ELF-1 (cell line): ENCODE measurements around the gene OR1L8.
A peak's percentile ranks its signal among the peaks of the same experiment; 100 is the strongest.
"Not testable (repeated sequence)": the region's sequence is repeated elsewhere in the genome, so short reads cannot be mapped to it uniquely, and the experiment has no call there.

Source experiments
- DNase-seq: peaks from one replicate; pipeline ENCODE4 v3.0.0-alpha.2; 2016; ENCODE audit warnings: low read depth, low spot score

Gene OR1L8

GRCh38 chr9:122583284-122583683, at the start of gene OR1L8:
Gene OR1L8, minus strand, starts transcription at chr9:122583384. Its CDS starts 14,907 bp downstream, at chr9:122568477.
- DNase-seq = not testable (repeated sequence)

- DNase-seq = no peak
Measured at GRCh38 chr9:122619996-122620395, 36.8 kb upstream of the OR1L8 start.

GRCh38 chr9:122614362-122614761, 31.2 kb upstream of the OR1L8 start, which contains the start of gene OR1Q1:
Gene OR1Q1, plus strand, starts transcription at chr9:122614738. Its CDS starts 0 bp downstream, at chr9:122614738.
- no peak for DNase-seq

- no peak for DNase-seq
Measured at GRCh38 chr9:122609804-122610203, 26.6 kb upstream of the OR1L8 start.

- DNase-seq = no peak
Measured at GRCh38 chr9:122606587-122606986, 23.4 kb upstream of the OR1L8 start.

GRCh38 chr9:122605691-122606090, 22.5 kb upstream of the OR1L8 start:
- no peak for DNase-seq

- DNase-seq = no peak
Measured at GRCh38 chr9:122580360-122580759, 2.8 kb downstream of the OR1L8 start.

- no peak for DNase-seq
Measured at GRCh38 chr9:122579874-122580273, 3.3 kb downstream of the OR1L8 start.

GRCh38 chr9:122572456-122572855, 10.7 kb downstream of the OR1L8 start:
- DNase-seq = no peak

GRCh38 chr9:122567901-122568300, 15.3 kb downstream of the OR1L8 start:
- no peak for DNase-seq

GRCh38 chr9:122562134-122562760, 20.9 kb downstream of the OR1L8 start:
- peak; percentile 64 for DNase-seq

GRCh38 chr9:122561446-122561845, 21.7 kb downstream of the OR1L8 start:
- DNase-seq = no peak

- DNase-seq = no peak
Measured at GRCh38 chr9:122552812-122553211, 30.4 kb downstream of the OR1L8 start, which contains the start of gene OR1N2. Gene OR1N2, plus strand, starts transcription at chr9:122553112. Its CDS starts 100 bp downstream, at chr9:122553212.

GRCh38 chr9:122551371-122551770, 31.8 kb downstream of the OR1L8 start:
- DNase-seq = no peak

- DNase-seq = no peak
Measured at GRCh38 chr9:122546196-122546595, 37.0 kb downstream of the OR1L8 start.

GRCh38 chr9:122538757-122539156, 44.4 kb downstream of the OR1L8 start:
- no peak for DNase-seq

- not testable (repeated sequence) for DNase-seq
Measured at GRCh38 chr9:122537066-122537465, 46.1 kb downstream of the OR1L8 start.

GRCh38 chr9:122536134-122536533, 47.0 kb downstream of the OR1L8 start:
- no peak for DNase-seq

- DNase-seq = not testable (repeated sequence)
Measured at GRCh38 chr9:122531157-122531556, 52.0 kb downstream of the OR1L8 start.

GRCh38 chr9:122527193-122527592, 56.0 kb downstream of the OR1L8 start, which contains the start of gene OR1N1:
Gene OR1N1, minus strand, starts transcription at chr9:122527293. Its CDS starts 0 bp downstream, at chr9:122527293.
- DNase-seq = no peak

GRCh38 chr9:122526602-122527001, 56.6 kb downstream of the OR1L8 start:
- DNase-seq = no peak

- DNase-seq = no peak
Measured at GRCh38 chr9:122519376-122519775, 63.8 kb downstream of the OR1L8 start.

GRCh38 chr9:122518841-122519240, 64.3 kb downstream of the OR1L8 start, which contains the start of gene OR1J4:
Gene OR1J4, plus strand, starts transcription at chr9:122519141. Its CDS starts 0 bp downstream, at chr9:122519141.
- DNase-seq = no peak
